C4-2B (cell line): ENCODE measurements around the gene LTN1.

ENCODE experiments used
- ZFX ChIP-seq: fragments of 450-650 bp; IDR thresholded peaks from 2 replicates; pipeline ENCODE4 v1.6.1; 2017
- TF ChIP-seq, protein P1 (sequence below): fragments of 450-650 bp; conservative IDR thresholded peaks from 2 replicates; pipeline ENCODE4 v1.5.1; 2017; ENCODE audit warnings: mild to moderate bottlenecking

DNA sequence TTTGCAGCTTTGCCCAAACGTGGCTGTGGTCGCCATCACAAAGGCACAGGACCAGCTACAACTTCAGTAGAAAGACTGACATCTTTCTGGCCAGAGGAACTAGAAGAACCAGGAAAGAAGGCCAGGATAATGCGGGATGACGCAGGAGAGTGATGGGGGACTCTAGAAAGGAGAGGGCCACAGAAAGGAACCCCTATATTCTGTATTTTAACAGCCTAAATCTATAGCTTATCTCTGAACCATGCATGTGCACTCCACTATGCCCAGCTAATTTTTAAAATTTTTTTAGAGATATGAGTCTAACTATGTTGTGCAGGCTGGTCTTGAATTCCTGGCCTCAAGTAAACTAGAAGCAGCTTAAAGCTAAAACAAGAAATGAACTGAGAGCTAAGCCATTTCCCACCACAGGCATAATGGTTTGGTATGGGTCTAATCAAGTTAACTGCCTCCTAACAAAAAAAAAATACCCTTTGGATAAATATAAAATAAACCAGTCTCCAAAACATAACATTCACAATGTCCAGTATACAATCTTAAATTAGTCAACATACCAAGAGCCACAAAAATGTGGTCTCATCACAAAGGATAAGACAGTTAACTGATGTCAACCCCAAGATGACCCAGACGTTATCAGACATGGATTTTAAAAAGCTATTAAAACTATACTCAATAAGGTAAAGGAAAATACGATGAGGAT is 18.0 kb downstream of the LTN1 start:
- TF ChIP-seq, protein P1, sequence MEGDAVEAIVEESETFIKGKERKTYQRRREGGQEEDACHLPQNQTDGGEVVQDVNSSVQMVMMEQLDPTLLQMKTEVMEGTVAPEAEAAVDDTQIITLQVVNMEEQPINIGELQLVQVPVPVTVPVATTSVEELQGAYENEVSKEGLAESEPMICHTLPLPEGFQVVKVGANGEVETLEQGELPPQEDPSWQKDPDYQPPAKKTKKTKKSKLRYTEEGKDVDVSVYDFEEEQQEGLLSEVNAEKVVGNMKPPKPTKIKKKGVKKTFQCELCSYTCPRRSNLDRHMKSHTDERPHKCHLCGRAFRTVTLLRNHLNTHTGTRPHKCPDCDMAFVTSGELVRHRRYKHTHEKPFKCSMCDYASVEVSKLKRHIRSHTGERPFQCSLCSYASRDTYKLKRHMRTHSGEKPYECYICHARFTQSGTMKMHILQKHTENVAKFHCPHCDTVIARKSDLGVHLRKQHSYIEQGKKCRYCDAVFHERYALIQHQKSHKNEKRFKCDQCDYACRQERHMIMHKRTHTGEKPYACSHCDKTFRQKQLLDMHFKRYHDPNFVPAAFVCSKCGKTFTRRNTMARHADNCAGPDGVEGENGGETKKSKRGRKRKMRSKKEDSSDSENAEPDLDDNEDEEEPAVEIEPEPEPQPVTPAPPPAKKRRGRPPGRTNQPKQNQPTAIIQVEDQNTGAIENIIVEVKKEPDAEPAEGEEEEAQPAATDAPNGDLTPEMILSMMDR: no peak
- no peak for TF ChIP-seq ZFX
